Breast epithelium (tissue), 3 donors: ENCODE measurements around the gene FSTL4.

Experiments
- CTCF ChIP-seq, 3 donors: fragments of 450-650 bp; IDR thresholded peaks; one replicate each; pipeline ENCODE4 v1.5.1; 2016 to 2017; ENCODE audit warnings: antibody characterized with exemption in 3 of 3, mild to moderate bottlenecking in 3 of 3, moderate library complexity in 3 of 3
- POLR2A ChIP-seq: fragments of 450-650 bp; IDR thresholded peaks from one replicate; pipeline ENCODE4 v1.6.1; 2016; ENCODE audit warnings: antibody characterized with exemption, mild to moderate bottlenecking, moderate library complexity

DNA sequence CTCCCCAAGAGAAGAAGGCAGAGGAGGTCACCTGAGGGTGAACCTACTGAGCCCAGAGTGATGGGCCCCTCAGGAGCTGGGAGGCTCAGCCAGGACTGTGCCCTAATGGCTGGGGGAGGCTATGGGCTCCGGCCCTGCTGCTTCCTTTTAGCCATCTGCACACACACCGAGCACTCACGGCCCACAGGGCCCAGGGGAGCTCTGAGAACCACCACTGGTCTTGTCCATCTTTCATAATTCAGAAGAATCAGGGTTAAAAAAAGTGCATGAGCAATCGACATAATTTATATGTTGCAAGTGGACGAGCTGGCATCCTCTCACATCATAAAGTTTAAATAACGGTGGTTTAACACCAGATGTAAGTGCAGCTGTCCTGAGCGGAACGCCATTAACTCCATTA, 162.1 kb downstream of the FSTL4 start:
- TF ChIP-seq CTCF (IDR thresholded peaks at IDR 0.05), result no peak
- no peak for TF ChIP-seq POLR2A
